Left lobe of liver (tissue), 2 donors: Measurements from ENCODE around the gene APOL5. TPM values are rescaled to one million over a fixed set of nuclear protein-coding genes. Genes with fewer than 3 reads are reported as not detected.
"Not testable (repeated sequence)": the region's sequence is repeated elsewhere in the genome, so short reads cannot be mapped to it uniquely, and the experiment has no call there.

Experiments used
- ATAC-seq: fragments of 200-7000 bp; cut with Tn5 transposase; one replicate; pipeline ENCODE4 v1.9.1; 2020; ENCODE audit warnings: mild to moderate bottlenecking, moderate library complexity
- DNase-seq: peaks from one replicate; pipeline ENCODE4 v3.0.0-alpha.2; 2020; ENCODE audit warnings: low spot score
- total RNA-seq: library from RNA; stranded (reverse); gene quantifications from one replicate; pipeline ENCODE4 v1.2.1, GENCODE V29; 2021
- donor health status: DM: no; HTN: no; CAD: no; lungs with moderate emphysema.
- donor health status: DM: no; HTN: yes; CAD: no.

Gene APOL5
- total RNA-seq, 1 donor from 2014 or later, result not detected

- no peak for DNase-seq
- ATAC-seq, result no peak
Measured at GRCh38 chr22:35708453-35708852, 9.2 kb upstream of the APOL5 start.

- no peak for ATAC-seq
- no peak for DNase-seq
Measured at GRCh38 chr22:35708917-35709316, 8.8 kb upstream of the APOL5 start.

GRCh38 chr22:35711336-35711735 is 6.3 kb upstream of the APOL5 start:
- ATAC-seq (no peak), DNase-seq (no peak)

GRCh38 chr22:35712672-35713071 is 5.0 kb upstream of the APOL5 start:
- ATAC-seq (no peak), DNase-seq (no peak)

- no peak for ATAC-seq
- no peak for DNase-seq
Measured at GRCh38 chr22:35719212-35719875, 1.7 kb downstream of the APOL5 start.

GRCh38 chr22:35721960-35722359 is 4.3 kb downstream of the APOL5 start:
- DNase-seq, result no peak
- ATAC-seq, result no peak

- ATAC-seq (no peak), DNase-seq (no peak)
Measured at GRCh38 chr22:35725521-35725920, 7.8 kb downstream of the APOL5 start.

- DNase-seq, result no peak
- no peak for ATAC-seq
Measured at GRCh38 chr22:35726398-35726797, 8.7 kb downstream of the APOL5 start.

- DNase-seq, result no peak
- no peak for ATAC-seq
Measured at GRCh38 chr22:35726933-35727332, 9.3 kb downstream of the APOL5 start.

GRCh38 chr22:35727436-35727835 is 9.8 kb downstream of the APOL5 start:
- no peak for DNase-seq
- ATAC-seq, result no peak

- ATAC-seq (peak; percentile 75), DNase-seq (peak; percentile 64)
Measured at GRCh38 chr22:35728639-35729308, 11.1 kb downstream of the APOL5 start.

GRCh38 chr22:35729309-35729698 is 11.6 kb downstream of the APOL5 start:
- DNase-seq (no peak), ATAC-seq (no peak)

- DNase-seq (no peak), ATAC-seq (no peak)
Measured at GRCh38 chr22:35731321-35731720, 13.6 kb downstream of the APOL5 start.

- DNase-seq, result no peak
- ATAC-seq, result no peak
Measured at GRCh38 chr22:35732116-35732515, 14.4 kb downstream of the APOL5 start.

GRCh38 chr22:35733036-35733435 is 15.4 kb downstream of the APOL5 start:
- DNase-seq, result no peak
- no peak for ATAC-seq

GRCh38 chr22:35733791-35734516 is 16.3 kb downstream of the APOL5 start:
- ATAC-seq (peak; percentile 48), DNase-seq (no peak)

- DNase-seq (no peak), ATAC-seq (peak; percentile 76)
Measured at GRCh38 chr22:35734517-35734827, 16.8 kb downstream of the APOL5 start.

GRCh38 chr22:35735542-35735941 is 17.9 kb downstream of the APOL5 start:
- ATAC-seq (no peak), DNase-seq (no peak)

GRCh38 chr22:35736166-35736565 is 18.5 kb downstream of the APOL5 start:
- ATAC-seq (no peak), DNase-seq (no peak)

- ATAC-seq, result no peak
Measured at GRCh38 chr22:35736701-35737100, 19.0 kb downstream of the APOL5 start.

GRCh38 chr22:35737886-35738285 is 20.2 kb downstream of the APOL5 start:
- ATAC-seq, DNase-seq: not testable (repeated sequence)

More at GRCh38 chr22:35736701-35737100, 19.0 kb downstream of the APOL5 start:
- DNase-seq, result no peak
